Astrocyte of the cerebellum (primary cell): ENCODE data around the gene ADTRP.
A peak's percentile ranks its signal among the peaks of the same experiment; 100 is the strongest.

Source experiments
- DNase-seq: peaks from one replicate; pipeline ENCODE4 v3.0.0-alpha.2; 2011; ENCODE audit warnings: low read depth
- H3K4me3 ChIP-seq: 2 replicates; pipeline ENCODE4 v1.5.1; 2011; ENCODE audit warnings: mild to moderate bottlenecking, low read depth, low read length, moderate library complexity
- in situ Hi-C: cut with HindIII; loops from 2 replicates; pipeline ENCODE4 v1.10.0; 2017; ENCODE audit warnings: low sequenced_read_pairs
- TF ChIP-seq, protein P1 (sequence below): IDR thresholded peaks from 2 replicates; pipeline ENCODE4 v1.5.1; 2012; ENCODE audit warnings: low read length, low read depth, moderate library complexity, mild to moderate bottlenecking; ENCODE audit errors: missing control alignments

Gene ADTRP

DNA sequence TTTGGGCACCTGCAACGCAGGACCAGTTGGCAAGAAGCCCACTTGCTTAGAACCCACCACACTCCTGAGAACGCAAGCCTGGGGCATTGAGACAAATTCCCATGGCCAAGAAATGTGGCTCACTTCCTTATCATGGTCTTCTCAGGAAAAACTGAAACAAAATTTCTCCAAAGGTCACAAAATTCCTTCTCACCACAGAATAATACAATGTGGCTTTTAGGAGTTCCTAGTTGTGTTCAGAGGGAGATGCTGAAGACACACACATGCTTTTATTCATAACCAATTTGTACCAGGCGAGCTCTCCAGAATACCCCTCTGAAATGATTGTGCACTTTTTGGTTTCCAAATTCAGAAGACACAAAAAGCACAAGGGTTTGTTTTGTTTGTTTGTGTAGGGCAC, 31.6 kb downstream of the ADTRP start:
- in situ Hi-C loops = no loop called here
- no peak for DNase-seq
- TF ChIP-seq, protein P1, sequence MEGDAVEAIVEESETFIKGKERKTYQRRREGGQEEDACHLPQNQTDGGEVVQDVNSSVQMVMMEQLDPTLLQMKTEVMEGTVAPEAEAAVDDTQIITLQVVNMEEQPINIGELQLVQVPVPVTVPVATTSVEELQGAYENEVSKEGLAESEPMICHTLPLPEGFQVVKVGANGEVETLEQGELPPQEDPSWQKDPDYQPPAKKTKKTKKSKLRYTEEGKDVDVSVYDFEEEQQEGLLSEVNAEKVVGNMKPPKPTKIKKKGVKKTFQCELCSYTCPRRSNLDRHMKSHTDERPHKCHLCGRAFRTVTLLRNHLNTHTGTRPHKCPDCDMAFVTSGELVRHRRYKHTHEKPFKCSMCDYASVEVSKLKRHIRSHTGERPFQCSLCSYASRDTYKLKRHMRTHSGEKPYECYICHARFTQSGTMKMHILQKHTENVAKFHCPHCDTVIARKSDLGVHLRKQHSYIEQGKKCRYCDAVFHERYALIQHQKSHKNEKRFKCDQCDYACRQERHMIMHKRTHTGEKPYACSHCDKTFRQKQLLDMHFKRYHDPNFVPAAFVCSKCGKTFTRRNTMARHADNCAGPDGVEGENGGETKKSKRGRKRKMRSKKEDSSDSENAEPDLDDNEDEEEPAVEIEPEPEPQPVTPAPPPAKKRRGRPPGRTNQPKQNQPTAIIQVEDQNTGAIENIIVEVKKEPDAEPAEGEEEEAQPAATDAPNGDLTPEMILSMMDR = no peak
- no peak overlapping the region for H3K4me3 ChIP-seq

DNA sequence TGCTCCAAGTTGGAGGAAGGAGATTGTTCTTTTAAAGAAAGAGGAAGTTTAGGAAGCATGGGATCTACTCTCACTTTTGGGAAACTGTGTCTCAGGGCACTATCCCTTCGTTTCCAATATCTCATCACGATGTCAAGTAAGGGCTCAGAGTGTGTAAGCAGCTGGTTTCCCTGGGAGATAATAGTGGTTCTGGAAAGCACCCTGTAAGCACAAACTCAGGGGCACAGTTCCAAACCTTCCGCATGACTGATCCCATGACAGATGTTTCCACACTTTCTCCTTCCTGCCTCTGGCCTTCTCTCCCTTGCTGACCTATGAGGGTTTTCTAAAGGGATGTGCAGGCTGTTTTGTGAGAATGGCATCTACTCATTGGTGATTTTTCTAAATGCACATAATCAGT, 33.9 kb downstream of the ADTRP start:
- H3K4me3 ChIP-seq = no peak overlapping the region
- in situ Hi-C loops = no loop called here
- peak; percentile 73 for DNase-seq
- TF ChIP-seq, protein P1 = no peak

DNA sequence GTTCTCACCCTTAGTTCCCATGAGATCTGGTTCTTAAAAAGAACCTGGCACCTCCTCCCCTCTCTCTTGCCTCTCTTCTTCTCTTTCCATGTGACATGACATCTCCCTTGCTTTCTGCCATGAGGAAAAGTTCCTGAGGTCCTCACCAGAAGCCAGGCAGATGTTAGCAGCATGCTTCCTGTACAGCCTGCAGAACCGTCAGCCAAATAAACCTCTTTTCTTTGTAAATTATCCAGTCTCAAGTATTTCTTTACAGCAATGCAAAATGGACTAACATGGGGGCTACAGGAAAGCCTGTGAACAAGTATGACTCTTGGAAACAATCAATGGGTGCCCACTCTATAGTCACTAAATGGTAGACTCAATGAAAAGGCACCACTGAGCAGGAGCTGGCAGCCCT, 34.5 kb downstream of the ADTRP start:
- no peak overlapping the region for H3K4me3 ChIP-seq
- TF ChIP-seq, protein P1 = no peak
- no peak for DNase-seq
- in situ Hi-C loops = no loop called here

DNA sequence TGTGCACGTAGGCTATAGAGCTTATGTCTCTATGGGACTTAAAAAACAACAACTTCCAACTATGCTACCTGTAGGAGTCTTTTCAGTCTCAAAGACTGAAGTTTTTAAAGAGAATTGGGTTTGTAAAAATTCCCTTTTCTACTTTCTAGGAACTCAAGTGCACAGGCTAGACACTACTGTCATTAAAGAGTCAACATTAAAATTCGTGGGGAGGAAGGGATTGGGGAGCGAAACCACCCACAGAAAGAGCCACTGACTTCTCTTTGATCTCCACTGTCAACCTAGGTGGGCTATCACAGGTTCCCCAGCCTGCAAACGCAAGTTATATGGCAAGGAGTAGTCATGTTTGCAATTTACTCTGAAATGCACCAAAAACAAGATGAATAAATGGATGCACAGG, 37.7 kb downstream of the ADTRP start:
- TF ChIP-seq, protein P1 = no peak
- no peak overlapping the region for H3K4me3 ChIP-seq
- DNase-seq = no peak
- in situ Hi-C loops = no loop called here

DNA sequence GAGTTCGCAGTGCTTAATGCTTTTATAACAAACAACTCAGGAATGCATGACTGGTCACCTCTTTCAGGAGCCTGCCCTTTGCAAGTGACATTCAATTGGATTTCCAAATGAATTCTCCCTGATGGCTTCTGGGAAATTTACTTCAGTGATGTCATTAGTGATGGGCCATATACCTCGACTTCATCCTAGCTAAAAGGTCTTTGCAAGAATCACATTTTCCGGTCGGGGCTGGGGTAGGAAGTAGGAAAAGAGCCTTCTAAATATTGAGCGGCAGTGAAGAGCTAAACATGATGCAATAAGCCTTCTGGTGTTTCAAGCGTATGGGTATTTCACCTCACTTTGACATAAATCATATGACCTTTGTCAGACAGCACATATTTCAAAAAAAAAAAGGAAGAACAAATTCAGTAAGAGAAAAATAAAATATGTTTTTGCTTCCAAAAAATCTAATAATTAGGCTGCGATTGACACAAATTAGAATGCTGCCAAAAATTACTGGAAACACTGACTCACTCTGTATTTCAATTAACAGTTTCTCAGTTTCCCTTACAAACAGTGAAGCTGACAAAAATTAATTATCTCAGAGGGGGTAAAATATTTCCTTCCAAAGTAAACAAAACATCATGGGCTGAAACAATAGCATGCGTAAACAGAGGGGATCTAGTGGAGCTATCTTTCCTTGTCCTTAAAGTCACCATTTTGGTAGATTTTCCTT, 39.8 kb downstream of the ADTRP start:
- TF ChIP-seq, protein P1 = no peak
- in situ Hi-C loops = no loop called here
- no peak for DNase-seq
- H3K4me3 ChIP-seq = no peak overlapping the region

DNA sequence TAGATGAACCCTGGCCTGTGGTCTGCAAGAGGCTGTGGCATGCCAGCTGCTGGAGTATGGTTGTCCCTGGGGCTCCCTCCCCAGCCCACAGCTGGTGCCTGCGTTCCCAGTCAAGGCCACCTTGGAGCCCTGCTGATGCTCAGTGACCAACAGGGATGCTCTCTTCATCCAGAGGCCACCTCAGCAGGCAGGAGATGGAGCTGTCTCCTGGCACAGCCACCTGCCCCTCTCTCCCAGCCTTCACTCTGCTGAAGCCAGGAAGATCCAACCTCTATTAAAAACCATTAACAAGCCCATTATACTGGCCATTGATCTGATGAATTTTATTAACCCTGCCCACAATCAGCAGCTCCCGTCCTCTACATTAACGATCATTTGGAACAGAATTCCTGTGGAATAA, 40.4 kb downstream of the ADTRP start:
- H3K4me3 ChIP-seq = no peak overlapping the region
- TF ChIP-seq, protein P1 = no peak
- in situ Hi-C loops = no loop called here
- DNase-seq = no peak
